MM.1S (cell line): Measurements from ENCODE around the gene EGFL7.

Experiments
- DNase-seq: peaks from one replicate; pipeline ENCODE4 v3.0.0-alpha.2; 2015
- H2AFZ ChIP-seq: fragments of 300-600 bp; sonication (generic); 2 replicates; pipeline ENCODE4 v1.6.0; 2016; ENCODE audit warnings: antibody characterized with exemption, low read length
- H3F3A ChIP-seq: fragments of 300-600 bp; sonication (generic); 2 replicates; pipeline ENCODE4 v1.6.1; 2016; ENCODE audit warnings: mild to moderate bottlenecking, antibody characterized with exemption, low read length, moderate library complexity, mixed read lengths; ENCODE audit not compliant: insufficient read depth
- H3K27ac ChIP-seq: fragments of 300-600 bp; sonication (generic); 2 replicates; pipeline ENCODE4 v1.5.1; 2016; ENCODE audit warnings: mild to moderate bottlenecking, low read length
- H3K27me3 ChIP-seq: fragments of 300-600 bp; sonication (generic); replicated peaks from 2 replicates; pipeline ENCODE4 v1.6.0; 2016; ENCODE audit warnings: low read length; ENCODE audit not compliant: insufficient read depth
- H3K36me3 ChIP-seq: fragments of 300-600 bp; sonication (generic); replicated peaks from 2 replicates; pipeline ENCODE4 v1.6.1; 2016; ENCODE audit warnings: mild to moderate bottlenecking, low read length, mixed read lengths; ENCODE audit not compliant: insufficient read depth
- H3K4me1 ChIP-seq: fragments of 300-600 bp; sonication (generic); 2 replicates; pipeline ENCODE4 v1.6.1; 2016; ENCODE audit warnings: low read length, mixed read lengths
- H3K4me2 ChIP-seq: fragments of 300-600 bp; sonication (generic); 2 replicates; pipeline ENCODE4 v1.6.0; 2016; ENCODE audit warnings: low read depth, low read length
- H3K4me3 ChIP-seq: fragments of 300-600 bp; sonication (generic); 2 replicates; pipeline ENCODE4 v1.5.1; 2016; ENCODE audit warnings: low read length, mixed read lengths
- H3K79me2 ChIP-seq: fragments of 300-600 bp; sonication (generic); 2 replicates; pipeline ENCODE4 v1.6.1; 2016; ENCODE audit warnings: mixed run types, low read length, mixed read lengths
- H3K9ac ChIP-seq: fragments of 300-600 bp; sonication (generic); 2 replicates; pipeline ENCODE4 v1.6.1; 2016; ENCODE audit warnings: low read length, mixed read lengths
- H3K9me2 ChIP-seq: fragments of 300-600 bp; sonication (generic); replicated peaks from 2 replicates; pipeline ENCODE4 v1.6.1; 2016; ENCODE audit warnings: mild to moderate bottlenecking, low read length, mixed read lengths; ENCODE audit not compliant: insufficient read depth
- H3K9me3 ChIP-seq: fragments of 300-600 bp; sonication (generic); replicated peaks from 2 replicates; pipeline ENCODE4 v1.6.1; 2016; ENCODE audit warnings: mild to moderate bottlenecking, low read length, mixed read lengths; ENCODE audit not compliant: insufficient read depth
- H4K20me1 ChIP-seq: fragments of 300-600 bp; sonication (generic); 2 replicates; pipeline ENCODE4 v1.6.1; 2016; ENCODE audit warnings: mild to moderate bottlenecking, low read length, moderate library complexity, mixed read lengths; ENCODE audit not compliant: insufficient read depth
- CTCF ChIP-seq: fragments of 300-600 bp; sonication (generic); IDR thresholded peaks from 2 replicates; pipeline ENCODE4 v1.5.1; 2016; ENCODE audit warnings: antibody characterized with exemption, low read length, mixed read lengths
- EZH2 ChIP-seq: fragments of 300-600 bp; sonication (generic); optimal IDR thresholded peaks from 2 replicates; pipeline ENCODE3; 2017; ENCODE audit warnings: low read depth, mild to moderate bottlenecking, antibody characterized with exemption, low read length, mixed read lengths
- EZH2phosphoT487 ChIP-seq: fragments of 300-600 bp; sonication (generic); IDR thresholded peaks from 2 replicates; pipeline ENCODE4 v1.6.1; 2018; ENCODE audit warnings: antibody characterized with exemption, low read length

EGFL7 gene

GRCh38 chr9:136668983-136669790 lies 6.5 kb downstream of the EGFL7 start:
- Histone ChIP-seq H3K27ac (no peak overlapping the region), H3K4me2 (no peak overlapping the region), H3K4me3 (no peak overlapping the region), H3K9me2 (no peaks in the 10 kb centered on the region), H3K9ac (no peak overlapping the region), H4K20me1 (no peaks in the 10 kb centered on the region), H3K9me3 (no peaks in the 10 kb centered on the region), H3F3A (no peaks in the 10 kb centered on the region), H2AFZ (no peak overlapping the region), H3K36me3 (no peaks in the 10 kb centered on the region), H3K79me2 (no peaks in the 10 kb centered on the region), H3K4me1 (no peaks in the 10 kb centered on the region), H3K27me3 (peaks cover 89% of the 10 kb centered on the region)
- TF ChIP-seq EZH2phosphoT487 (no peak), CTCF (no peak), EZH2 (no peak)
- no peak for DNase-seq

GRCh38 chr9:136669791-136670464 lies 7.2 kb downstream of the EGFL7 start:
- no peaks in the 10 kb centered on the region for H3K36me3 ChIP-seq
- H3K4me2 ChIP-seq, result no peak overlapping the region
- no peaks in the 10 kb centered on the region for H4K20me1 ChIP-seq
- no peaks in the 10 kb centered on the region for H3K9me2 ChIP-seq
- H3K27me3 ChIP-seq, result peaks cover 88% of the 10 kb centered on the region
- H3K9ac ChIP-seq, result no peak overlapping the region
- no peak for TF ChIP-seq CTCF
- TF ChIP-seq EZH2phosphoT487, result no peak
- TF ChIP-seq EZH2, result no peak
- H3K9me3 ChIP-seq, result no peaks in the 10 kb centered on the region
- H3K4me3 ChIP-seq, result no peak overlapping the region
- no peaks in the 10 kb centered on the region for H3F3A ChIP-seq
- no peak overlapping the region for H3K27ac ChIP-seq
- DNase-seq, result no peak
- H3K79me2 ChIP-seq, result no peaks in the 10 kb centered on the region
- H2AFZ ChIP-seq, result no peak overlapping the region
- H3K4me1 ChIP-seq, result no peaks in the 10 kb centered on the region

- no peak overlapping the region for H3K27ac ChIP-seq
- no peaks in the 10 kb centered on the region for H3K79me2 ChIP-seq
- no peak for DNase-seq
- no peak overlapping the region for H3K4me3 ChIP-seq
- H3K4me2 ChIP-seq, result no peak overlapping the region
- H3K4me1 ChIP-seq, result no peaks in the 10 kb centered on the region
- peaks cover 89% of the 10 kb centered on the region for H3K27me3 ChIP-seq
- H3K36me3 ChIP-seq, result no peaks in the 10 kb centered on the region
- H2AFZ ChIP-seq, result no peak overlapping the region
- TF ChIP-seq CTCF (no peak), EZH2phosphoT487 (no peak), EZH2 (no peak)
- no peaks in the 10 kb centered on the region for H3K9me3 ChIP-seq
- H3F3A ChIP-seq, result no peaks in the 10 kb centered on the region
- H4K20me1 ChIP-seq, result no peaks in the 10 kb centered on the region
- H3K9ac ChIP-seq, result no peak overlapping the region
- H3K9me2 ChIP-seq, result no peaks in the 10 kb centered on the region
Observed at GRCh38 chr9:136670576-136671253, 8.0 kb downstream of the EGFL7 start.
